HCEC 1CT (cell line): Measurements from ENCODE around the gene SLC2A10.
A peak's percentile ranks its signal among the peaks of the same experiment; 100 is the strongest.
"Not testable (repeated sequence)": the region's sequence is repeated elsewhere in the genome, so short reads cannot be mapped to it uniquely, and the experiment has no call there.

ENCODE experiments used
- DNase-seq: peaks from one replicate; pipeline ENCODE4 v3.0.0-alpha.2; 2017

The SLC2A10 gene

DNA sequence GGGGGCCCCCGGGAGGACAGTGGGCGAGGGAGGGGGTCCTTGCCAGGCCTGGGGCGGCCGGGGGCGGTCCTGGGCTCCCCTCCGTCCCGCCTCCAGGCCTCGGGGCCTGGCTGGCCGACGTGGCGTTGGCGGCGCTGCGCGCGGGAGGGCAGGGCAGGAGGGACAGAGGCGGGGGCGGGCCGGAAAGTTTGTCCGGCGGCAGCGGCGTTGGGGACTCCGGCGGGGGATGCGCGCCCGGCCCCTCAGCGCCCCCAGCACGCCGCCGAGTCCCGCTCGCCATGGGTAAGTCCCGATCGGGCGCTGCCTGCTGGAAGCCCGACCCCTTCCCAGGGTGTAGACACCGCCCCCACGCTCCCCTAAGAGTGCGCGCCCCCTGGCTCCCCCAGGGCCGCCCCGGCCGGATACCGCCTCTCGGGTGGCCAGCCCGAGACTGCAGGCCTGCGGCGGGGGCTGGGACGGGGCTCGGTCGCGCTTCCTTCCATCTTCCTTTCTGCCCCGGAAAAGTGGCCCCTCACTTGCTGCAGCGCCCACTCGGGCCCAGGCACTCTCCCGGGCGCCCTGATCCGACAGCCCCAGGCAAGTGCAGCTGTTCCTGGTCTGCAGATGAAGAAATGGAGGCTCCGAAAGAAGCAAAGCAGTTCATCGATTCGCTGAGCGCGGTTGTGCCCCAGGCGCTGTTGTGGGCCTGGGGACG, at the start of gene SLC2A10:
SLC2A10 (plus strand) TSS at position 191 of the 694 bp plus-strand sequence; CDS start at position 279, 88 bp downstream.
- DNase-seq: peak; percentile 38

DNA sequence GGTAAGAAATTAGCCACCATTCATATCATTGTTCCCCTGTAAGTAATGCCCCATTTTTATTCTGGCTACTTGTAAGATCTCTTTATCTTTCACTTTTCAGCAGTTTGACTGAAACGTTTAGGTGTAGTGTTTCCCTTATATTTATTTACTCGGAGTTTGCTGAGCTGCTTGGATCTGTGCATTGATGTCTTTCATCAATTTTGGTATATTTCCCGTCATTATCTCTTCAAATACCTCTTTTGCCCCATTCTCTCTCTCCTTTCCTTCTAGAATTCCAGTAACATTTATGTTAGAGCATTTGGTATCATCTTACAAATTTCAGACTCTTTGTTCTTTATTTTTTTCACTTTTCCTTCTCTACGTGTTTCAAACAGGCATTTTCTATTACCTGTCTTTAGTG, 49.0 kb upstream of the SLC2A10 start:
- DNase-seq: no peak

DNA sequence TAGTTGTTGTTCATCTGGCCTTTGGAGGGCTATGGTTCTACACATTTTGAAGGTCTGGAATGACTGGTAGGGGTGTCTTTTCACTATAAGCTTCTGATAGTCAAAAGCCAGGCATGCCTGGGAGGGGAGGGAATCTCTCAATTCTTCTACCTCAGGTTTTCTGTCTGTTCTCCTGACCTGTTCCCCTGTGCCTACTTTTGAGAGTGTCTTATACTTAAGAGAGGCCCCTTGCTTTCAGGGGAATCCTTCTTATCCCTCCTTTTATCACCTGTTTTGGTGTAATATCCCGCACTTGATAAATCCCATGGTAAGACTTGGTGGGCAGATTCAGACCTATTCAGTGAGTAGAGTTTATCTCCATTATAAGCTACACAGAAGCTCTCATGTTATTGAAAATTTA, 47.8 kb upstream of the SLC2A10 start:
- DNase-seq: no peak

DNA sequence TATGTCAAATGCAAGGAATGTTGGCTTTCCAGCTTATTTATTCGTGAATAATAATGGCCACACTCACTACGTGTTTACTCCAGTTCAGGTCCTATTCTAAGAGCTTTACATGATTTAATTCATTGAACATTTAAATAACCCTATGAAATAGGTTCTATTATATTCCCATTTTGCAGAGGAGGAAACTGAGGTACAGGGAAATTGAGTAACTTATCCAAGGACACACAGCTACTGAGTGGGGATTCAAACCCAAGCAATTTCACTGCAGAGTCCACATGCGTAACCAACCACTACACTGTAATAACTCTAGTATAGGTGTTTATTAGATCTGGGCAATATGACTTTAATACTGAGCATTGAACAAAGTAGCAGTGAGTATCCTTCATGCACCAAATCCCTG, 45.9 kb upstream of the SLC2A10 start:
- DNase-seq: no peak

DNA sequence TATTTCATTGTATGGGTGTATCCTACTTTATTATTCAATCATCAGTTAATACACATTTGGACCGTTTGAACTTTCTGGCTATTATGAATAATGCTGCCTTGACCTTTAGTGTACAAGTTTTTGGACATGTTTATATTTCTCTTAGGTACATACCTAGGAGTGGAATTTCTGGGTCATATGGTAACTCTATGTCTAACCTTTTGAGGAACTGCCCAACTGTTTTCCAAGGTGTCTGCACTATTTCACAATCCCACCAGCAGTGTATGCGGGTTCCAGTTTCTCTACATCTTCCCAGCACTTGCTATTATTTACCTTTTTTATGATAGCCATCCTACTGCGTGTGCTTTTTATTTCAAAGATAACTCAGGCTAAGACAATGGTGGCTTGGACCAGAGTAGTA, 43.8 kb upstream of the SLC2A10 start:
- no peak for DNase-seq

DNA sequence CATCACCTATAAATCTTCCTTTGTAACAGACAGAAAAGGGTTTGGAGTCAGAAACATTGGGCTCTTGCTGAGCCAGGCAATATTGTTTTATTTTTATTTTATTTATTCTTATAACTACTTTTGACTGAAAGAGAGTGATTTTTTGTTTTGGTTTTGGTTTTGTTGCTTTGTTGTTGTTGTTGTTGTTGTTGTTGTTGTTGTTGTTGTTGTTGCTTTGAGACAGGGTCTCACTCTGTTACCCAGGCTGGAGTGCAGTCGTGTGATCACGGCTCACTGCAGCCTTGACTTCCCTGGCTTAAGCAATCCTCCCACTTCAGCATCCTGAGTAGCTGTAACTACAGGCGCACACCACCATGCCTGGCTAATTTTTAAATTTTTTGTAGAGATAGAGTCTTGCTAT, 43.1 kb upstream of the SLC2A10 start:
- DNase-seq: no peak

DNA sequence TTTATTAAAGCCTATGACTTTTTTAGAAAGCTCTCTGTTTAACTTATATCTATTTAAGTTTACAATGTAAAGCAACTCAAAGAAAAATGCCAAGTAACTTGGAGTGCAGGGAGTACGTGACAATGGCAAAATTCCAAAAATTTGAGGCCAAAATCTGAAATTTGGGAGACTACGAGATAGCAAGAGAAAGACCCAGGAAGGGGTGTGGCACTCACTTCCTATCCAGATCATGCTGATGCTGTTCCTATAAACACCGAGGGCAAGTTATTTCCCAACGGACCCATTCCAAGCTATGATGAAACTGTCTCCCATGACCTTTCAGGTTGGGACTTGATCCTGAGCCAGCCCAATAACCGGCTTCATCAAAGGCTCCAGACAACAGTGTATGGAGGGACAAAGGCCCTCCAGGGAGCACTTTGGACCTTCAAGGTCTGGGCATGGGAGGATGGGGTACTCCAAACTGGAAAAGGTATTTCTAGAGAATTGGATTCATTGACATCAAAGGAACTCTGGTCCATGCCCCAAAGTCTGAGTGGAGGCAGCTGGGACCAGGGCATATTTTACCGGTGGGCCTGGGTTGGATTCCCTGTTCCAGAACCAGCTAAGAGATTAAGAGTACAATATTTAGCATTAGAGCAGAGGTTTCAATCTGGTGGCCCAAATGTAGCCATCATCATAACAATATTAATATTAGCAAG, 42.5 kb upstream of the SLC2A10 start:
- DNase-seq: no peak

DNA sequence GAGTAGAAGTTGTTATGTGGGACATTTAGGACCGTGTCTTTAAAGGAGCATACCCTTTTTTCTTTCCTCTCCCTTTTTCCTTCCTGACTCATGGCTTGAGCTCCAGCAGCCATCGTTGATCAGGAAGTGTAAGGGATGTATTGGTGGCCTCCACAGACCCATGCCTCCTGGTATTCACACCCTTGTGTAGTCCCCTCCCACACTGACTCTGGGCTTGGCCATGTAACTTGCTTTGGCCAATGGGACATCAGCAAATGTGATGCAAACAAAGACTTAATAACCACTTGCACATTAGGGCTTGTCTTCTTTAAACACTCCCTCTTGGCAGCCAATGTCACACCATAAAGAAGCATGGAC, 39.2 kb upstream of the SLC2A10 start:
- no peak for DNase-seq

DNA sequence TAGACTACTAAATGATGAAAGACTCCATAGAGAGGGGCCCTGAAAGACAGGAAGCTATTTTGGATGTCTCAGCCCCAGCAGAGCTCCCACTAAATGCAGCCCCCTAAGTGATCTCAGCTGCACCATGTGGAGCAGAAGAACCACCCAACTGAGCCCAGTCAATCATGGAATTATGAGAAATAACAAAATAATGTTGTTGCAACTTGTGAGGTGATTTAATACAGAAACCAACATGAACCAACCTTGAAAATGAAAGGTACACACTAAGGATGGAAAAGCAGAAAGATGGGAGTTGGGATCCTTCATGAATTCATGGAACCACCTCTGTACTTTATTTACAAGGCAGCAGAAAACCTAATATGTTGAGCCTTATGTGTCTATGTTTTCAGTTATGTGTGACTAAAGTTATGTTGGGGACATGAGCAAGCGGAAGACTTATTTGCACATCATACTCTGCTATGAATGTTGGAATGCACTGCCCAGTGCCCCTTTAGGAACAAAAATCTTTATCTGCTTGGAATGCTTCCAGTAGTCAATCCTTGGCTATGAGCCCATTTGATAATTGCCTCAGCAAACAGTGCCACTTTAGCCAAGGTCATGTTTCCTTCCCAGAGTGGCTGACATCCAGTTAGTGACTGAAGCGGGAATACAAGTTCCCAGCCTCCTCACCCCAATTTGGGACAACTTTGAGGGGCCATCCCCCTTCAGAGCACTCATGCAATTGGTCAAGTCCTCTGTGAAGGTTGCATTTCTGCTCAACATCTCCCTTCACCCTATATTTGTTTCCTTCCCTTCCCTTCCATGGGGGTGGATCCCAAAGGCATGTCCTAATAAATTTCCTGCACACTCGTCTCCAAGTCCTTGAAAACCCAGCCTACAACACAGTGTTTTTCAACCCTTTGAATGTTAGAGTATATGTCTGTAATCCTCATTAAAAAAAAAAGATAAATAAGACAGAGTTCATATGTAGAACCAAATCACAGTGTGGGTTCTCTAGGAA, 38.6 kb upstream of the SLC2A10 start:
- no peak for DNase-seq

DNA sequence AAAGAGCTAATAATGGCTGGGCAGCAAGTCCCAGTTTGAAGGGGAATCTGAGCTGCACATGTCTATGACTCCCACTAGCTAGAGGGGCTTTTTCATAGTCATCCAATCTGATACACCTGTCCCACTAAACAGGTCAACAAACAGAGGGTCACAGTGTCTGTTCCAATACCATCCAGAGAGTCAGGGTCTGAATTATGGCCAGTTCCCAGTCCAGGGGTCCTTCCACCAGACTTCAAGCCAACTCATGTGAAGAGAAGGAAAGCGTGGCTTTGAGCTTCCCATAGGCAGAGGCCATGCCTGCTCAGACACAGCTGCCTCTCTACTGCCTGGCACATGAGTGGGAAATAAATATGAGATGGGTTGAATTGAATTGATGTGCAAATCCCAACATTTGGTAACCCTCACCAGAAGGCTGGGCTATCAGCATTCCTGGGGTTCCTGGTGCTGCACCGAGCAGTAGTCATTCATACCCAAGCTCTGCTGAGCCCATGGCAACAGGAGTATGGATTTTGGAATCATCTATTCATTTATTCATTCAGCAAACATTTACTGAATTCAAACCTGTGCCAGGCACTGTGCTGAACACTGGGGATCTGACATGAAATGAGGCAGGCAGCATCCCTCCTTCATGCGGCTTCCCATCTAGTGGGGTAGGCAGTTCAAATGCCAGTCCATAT, 37.4 kb upstream of the SLC2A10 start:
- DNase-seq: no peak

DNA sequence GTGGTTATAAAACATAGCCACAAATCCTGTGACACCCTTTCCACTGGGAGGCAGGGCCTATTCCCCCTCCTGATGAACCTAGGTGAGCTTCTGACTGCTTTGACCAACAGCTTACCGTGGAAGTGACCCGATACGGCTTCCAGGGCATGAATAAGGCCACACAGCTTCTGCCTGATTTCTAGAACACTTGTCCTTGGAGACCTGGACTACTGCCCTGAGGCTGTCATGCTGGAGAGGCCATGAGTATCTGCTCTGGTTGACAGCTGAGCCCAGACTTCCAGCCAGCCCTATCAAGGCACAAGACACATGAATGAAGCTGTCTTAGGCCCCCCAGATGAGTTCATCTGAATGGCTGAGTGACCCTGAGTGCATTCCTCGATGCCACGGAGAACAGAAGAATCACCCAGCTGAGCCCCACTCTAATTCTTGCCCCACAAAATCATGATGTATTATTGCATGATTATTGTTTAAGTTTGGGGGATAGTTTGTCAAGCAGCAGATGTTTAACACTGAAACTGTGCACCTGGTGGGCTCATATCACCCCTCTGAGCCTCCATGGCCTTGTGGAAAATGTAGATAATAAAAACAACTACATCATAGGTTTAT, 36.8 kb upstream of the SLC2A10 start:
- no peak for DNase-seq

DNA sequence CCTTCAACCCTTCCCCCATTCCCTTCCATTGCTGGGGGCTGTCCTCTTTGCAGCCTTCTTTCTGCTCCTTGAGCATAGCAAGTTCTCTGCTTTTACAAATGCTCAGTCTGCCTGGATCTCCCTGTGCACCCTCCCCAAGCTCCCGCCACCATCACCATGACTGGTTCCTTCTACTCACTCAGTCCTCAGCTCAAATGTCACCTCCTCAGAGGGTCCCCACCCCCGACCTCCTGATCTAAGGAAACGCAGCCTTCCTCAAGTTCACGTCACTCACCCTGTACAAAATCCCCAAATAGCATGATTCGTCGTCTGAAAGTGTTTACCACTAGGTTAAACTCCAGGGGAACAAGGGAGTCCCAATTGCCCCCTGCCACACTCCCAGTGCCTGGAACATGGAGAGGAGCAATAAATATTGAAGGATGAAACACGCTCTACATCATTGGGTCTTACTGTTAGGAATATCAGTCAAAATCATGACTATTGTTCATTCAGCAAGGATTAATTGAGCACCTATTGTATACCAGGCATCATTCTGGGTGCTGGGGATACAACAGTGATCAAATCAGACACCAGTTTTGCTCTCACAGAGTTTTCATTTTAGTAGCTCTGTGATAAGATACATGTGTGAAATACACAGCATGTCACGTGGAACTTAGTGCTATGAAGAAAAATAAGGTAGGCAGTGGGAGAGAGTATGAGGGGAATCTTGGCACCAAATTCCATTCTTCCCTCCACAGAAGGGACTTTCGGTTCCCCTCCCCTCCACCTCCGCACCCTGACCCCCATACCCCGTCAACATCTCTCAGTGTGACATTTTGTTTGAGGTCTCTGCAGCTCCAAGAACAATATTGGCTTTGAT, 35.8 kb upstream of the SLC2A10 start:
- no peak for DNase-seq

DNA sequence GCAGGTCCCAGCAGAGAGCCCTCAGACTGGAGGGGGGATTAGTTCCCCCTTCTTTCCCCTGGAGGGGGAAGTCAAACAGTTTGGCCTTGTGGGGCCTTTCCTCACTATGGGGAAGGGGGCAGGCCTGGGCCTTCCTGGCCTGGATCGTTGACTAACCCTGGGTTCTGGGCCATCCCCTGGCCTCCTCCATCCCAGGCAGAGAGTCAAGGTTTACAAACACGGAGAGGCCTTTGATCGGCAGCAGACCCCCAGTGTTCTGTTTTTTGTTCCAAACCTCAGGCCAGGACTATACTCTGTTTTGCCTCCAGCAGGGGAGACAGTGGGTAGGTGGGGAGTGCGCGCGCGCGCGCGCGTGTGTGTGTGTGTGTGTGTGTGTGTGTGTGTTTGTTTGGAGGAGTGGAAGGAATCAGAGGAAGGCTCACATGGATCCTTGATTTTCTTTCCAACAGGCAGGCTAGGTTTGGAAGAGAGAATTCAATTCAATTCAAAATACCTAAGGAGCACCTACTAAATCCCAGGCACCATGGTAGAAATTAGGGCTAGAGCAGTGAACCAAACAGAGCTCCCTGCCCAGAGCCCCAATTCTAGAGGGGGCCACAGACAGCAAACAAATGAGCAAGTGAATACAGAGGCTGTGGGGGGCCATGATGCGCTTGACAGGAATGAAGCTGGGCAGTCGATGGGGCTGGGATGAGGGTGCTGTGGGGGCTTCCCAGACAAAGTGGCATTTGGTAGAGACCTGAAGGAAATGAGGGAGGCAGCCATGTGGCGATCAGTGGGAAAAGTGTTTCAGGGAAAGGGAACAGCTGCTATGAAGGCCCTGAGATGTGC, 35.0 kb upstream of the SLC2A10 start:
- no peak for DNase-seq

DNA sequence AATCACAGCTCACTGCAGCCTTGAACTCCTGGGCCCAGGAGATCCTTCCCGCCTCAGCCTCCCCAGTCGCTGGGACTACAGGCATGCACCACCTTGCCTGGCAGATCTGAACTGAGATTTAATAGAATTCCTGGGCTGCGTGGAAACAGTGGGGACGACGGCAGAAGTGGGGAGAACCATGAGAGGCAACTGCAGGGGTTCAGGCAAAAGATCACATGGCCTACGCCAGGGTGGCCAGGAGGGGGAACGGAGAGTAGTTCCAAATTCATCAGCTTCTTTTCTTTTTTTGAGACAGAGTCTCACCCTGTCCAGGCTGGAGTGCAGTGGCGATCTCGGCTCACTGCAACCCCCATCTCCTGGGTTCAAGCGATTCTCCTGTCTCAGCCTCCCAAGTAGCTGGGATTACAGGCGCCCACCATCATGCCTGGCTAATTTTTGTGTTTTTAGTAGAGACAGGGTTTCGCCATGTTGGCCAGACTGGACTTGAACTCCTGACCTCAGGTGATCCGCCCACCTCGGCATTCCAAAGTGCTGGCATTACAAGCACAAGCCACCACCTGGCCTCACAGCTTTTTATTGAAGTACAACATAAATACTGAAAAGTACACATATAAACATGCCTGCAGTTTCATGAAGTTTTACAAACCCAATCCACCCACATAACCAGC, 32.7 kb upstream of the SLC2A10 start:
- DNase-seq: not testable (repeated sequence)

DNA sequence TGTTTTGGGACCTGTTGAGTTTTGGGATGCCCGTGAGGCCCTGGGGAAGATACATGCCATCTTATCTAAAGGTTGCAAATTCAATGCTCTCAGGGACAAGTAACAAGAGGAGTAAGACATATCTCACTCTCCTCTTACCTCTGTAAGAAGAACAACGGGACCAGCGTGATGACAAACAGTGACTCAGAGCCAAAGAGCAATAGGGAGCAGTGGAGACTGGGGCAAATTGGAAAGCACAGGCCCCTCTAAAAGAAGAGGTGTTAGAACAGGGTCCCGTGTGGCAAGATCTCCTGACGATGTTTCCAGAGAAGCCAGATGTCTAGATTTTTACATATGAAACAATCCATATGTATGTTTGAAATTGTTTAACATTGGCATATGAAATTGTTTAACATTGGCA, 31.8 kb upstream of the SLC2A10 start:
- DNase-seq: no peak

DNA sequence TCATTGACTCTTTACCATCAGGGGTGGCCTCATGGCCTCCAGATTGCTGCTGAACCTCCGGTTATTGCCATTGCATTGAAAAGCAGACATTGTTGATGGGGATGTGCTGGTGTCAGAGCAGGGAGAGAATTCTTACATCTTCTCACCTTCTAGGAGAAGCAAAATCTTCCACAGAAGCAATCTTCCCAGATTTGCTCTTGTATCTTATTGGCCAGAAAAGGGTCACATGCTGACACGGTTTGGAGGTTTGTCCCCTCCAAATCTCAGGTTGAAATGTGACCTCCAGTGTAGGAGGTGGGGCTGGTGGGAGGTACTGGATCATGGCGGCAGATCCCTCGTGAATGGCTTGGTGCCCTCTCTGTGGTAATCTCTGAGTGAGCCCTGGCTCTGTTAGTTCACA, 30.9 kb upstream of the SLC2A10 start:
- DNase-seq: no peak

DNA sequence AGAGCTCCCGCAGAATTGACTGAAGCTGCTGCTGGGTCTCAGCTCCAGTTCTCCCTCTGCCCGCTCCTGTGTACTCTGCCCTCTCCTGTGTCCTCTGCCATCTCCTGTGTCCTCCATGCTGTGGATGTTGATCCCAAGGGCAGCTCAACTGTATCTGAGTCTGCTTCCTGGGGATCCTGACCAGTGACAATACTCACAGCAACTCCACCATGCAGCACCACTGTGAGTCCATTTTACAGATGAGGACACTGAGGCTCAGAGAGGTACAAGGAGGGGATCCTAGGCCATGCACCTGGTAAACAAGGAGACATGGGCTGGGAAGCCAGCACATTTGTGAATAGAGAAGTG, 28.8 kb upstream of the SLC2A10 start:
- no peak for DNase-seq

DNA sequence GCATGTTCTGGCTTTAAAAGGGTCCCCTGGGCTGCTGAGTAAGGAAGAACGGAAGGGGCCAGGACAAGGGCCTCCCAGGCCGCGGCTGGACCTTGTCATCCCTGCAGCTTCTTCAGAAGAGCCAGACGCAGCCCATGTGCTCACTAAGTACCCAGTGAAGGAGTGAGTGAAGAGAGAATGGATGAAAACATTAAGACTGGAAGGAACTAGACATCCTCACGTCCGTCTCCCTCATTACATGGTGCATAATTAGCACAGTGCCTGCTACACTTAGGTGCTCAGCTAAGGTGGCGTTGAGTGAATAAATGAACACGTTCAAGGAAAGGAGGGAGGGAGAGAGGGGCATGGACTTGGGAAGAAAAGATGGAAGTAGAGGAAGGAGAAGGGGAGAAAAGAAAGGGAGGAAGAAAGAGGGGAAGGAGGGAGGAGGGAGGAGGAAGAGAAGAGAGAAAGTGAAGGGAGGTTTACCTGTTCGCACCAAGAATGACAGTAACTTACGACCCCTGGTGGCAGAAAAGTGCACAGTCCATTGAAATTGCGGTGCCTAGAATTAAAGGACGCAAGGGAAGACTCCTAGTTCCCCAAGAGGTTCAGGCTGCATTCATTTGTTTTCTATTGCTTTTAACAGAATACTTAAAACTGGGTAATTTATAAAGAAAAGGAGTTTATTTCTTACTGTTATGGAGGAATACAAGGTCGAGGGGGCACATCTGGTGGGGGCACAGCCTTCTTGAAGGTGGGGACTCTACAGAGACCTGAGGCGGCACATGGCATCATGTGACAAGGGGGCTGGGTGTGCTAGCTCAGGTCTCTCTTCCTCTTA, 28.2 kb upstream of the SLC2A10 start:
- peak; percentile 19 for DNase-seq
